Activated CD4-positive, alpha-beta T cell treated with anti-CD3 and anti-CD28 coated beads for 48 hours (primary cell): Measurements from ENCODE around the gene OTUD7B.
"Not testable (repeated sequence)": the region's sequence is repeated elsewhere in the genome, so short reads cannot be mapped to it uniquely, and the experiment has no call there.

ENCODE experiments used
- DNase-seq: peaks from one replicate; pipeline ENCODE4 v3.0.0-alpha.2; 2020

OTUD7B gene

DNA sequence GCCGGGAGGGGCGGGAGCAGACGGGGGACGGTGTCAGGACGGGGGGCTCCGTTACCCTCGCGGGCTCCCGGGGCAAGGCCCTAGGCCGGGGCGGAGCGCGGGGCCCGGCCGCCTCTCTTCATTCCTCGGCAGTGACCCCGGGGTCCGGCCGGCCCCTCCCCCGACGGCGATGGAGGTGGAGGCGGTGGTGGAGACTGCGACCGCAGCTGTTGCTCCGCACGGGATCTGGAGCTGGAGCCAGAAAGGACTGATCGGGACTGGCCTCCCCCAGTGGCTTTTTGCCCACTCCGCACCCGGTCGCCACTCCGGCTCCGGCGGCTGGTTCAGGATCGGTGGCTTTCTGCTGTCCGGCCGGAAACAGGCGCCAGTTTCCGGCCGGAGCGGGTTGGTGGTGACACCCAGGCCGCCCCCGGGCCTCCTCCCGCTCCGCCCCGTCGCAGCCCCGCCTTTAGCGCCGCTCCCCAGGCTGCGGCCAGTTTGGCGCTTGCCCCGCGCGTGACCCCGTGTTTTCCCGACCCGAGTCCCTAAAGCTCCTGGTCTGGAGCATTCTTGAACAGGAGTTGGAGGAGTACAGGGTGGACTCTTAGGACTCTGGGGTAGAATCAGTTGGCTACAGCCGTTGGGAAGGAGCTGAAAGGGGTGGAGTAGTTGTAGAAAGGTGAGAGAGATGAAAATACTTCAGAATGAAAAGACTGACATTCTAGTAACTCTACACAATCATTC is at the start of gene OTUD7B:
Gene OTUD7B, minus strand, starts transcription at position 334 of the 723 bp plus-strand sequence. CDS start 33,216 bp downstream, outside the sequence.
- DNase-seq, result peak; percentile 87

DNA sequence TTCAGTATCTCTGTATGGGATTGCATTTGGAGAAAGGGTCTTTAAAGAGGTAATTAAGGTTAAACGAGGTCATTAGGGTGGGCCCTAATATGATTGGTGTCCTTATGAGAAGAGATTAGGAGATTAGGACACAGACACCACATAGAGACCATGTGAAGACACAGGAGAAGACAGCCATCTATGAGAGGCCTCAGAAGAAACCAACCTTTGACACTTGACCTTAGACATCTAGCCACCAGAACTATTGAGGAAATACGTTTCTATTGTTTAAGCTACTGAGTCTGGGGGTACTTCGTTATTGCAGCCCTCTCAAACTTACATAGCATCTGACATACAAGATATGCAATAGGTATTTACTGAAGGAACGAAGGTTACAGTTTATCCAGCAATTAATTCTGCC is 49.7 kb upstream of the OTUD7B start:
- DNase-seq, result no peak

GRCh38 chr1:150056407-150056806 is 45.9 kb upstream of the OTUD7B start:
- no peak for DNase-seq

GRCh38 chr1:150055507-150055906 is 45.0 kb upstream of the OTUD7B start:
- DNase-seq, result not testable (repeated sequence)

GRCh38 chr1:150053926-150054325 is 43.4 kb upstream of the OTUD7B start:
- no peak for DNase-seq

- not testable (repeated sequence) for DNase-seq
These were observed 41.4 kb upstream of the OTUD7B start for GRCh38 chr1:150051905-150052412.

DNA sequence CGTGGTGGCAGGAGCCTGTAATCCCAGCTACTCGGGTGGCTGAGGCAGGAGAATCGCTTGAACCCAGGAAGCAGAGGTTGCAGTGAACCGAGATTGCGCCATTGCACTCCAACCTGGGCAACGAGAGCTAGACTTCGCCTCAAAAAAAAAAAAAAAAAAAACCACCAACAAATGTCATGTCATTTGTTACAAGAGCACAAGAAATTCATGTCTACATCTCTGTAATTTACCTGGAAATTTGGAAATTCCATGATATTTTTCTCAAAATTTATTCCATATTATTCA is 40.5 kb upstream of the OTUD7B start:
- no peak for DNase-seq

- DNase-seq, result no peak
These were observed 39.4 kb upstream of the OTUD7B start for GRCh38 chr1:150049926-150050325.

- no peak for DNase-seq
These were observed 23.8 kb upstream of the OTUD7B start for GRCh38 chr1:150034336-150034735.

- no peak for DNase-seq
These were observed 17.8 kb upstream of the OTUD7B start for GRCh38 chr1:150028322-150028721.

- no peak for DNase-seq
These were observed 13.6 kb upstream of the OTUD7B start for GRCh38 chr1:150024156-150024555.

DNA sequence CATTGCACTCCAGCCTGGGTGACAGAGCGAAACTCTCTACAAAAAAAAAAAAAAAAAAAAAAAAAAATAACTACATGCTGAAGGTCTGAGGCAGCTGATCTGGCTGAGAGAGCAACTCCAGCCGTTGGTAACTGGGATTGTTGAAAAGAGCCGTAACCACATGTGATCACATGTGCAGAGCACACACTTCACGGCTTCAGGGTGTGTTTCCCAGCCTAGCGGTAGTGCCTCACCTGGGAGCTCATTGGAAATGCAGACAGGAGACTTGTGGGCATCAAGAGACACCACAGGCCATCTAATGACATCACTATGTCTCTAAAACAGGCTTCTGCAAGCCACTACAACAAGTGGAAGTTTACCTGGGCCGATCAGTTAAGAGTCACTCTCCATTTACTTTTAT is 11.8 kb upstream of the OTUD7B start:
- DNase-seq, result no peak

DNA sequence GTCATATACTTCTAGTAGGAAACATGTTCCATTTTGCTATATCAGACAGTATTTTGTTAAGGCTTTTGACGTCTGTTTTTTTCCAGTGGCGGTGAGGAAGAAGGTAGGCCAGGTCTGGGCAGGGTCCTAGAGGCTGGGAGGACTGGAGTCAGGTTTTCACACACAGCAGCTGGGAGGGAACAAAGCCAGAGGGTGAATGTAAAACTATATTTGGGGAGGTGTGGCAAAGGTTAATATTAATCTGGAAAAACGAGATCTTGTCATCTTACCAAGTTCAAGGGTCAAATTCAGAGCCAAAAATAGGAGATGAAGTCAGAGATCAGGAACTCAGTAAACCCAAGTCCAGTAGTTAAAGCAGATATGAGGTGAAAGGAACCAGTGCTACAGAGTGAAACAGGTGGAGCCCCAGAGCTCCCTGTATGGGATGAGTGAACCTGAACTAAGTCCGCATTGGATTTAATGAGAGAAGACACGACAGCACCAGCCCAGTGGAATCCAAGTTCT is 10.7 kb upstream of the OTUD7B start:
- DNase-seq, result no peak

DNA sequence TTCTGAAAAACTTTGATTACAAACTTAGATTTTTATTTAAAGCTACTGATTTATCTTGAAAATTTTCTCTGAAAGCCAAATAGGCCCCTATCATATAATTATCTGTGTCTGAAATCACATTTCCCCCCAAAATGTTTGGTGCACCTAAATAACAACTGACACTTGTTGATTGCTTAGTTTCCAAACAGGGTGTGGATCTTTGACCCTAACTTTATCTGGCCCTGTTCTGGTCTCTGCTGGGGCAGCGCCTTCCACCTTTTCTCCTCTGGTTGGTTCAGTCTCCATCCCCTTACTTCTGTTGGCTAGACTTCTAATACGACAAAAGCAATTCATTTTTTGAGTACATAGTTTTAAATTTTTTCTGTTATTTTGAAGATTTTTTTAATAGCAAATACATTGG is 10.2 kb upstream of the OTUD7B start:
- no peak for DNase-seq

- DNase-seq, result no peak
These were observed 7.6 kb upstream of the OTUD7B start for GRCh38 chr1:150018165-150018564.

DNA sequence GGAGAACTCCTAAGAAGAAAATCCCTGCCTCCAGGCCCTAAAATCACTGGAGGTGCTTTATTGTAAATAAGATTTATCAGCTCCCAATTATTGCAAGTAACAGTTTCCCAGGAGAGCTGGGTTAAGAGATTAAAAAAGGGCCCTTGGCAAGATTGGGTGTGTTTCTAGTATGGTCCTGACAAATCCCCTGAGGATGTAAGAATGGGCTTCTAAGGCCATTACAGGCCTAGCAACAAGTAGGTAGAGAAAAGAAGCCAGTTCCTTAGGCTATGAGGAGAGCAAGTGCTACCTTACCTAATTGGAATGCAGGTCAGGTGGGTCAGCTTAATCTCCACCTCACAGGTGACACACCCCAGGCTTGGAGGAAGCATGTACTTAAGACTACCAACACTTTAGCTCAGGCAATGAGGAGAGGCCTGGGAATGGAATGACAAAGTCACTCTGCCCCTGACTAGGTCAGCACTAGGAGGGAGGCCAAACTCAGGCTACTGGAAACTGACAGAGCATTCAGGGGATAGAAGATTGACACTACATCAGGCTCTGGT is 6.8 kb upstream of the OTUD7B start:
- DNase-seq, result no peak

DNA sequence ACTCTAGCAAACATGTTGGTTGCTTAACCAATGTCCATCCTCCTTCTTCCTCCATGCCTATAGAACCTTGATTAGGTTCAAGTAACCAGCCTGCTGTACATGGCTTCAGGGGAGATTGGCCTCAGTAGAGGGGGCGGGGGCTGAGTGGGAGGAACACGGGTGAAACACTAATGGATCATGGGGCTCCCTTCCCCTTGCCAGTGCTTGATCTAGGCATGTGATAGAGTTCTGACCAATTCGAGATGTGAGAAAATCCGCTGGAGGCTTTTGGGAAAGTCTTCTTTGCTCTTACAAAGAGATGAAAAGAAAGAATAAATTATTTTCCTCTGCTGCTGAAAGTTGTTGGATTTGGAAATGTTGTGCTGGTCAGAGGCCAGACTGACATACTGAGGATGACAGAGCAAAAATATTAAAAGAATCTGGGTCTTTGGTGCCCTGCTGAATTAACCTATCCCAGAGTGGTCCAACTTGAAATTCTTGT is 5.2 kb upstream of the OTUD7B start:
- no peak for DNase-seq

DNA sequence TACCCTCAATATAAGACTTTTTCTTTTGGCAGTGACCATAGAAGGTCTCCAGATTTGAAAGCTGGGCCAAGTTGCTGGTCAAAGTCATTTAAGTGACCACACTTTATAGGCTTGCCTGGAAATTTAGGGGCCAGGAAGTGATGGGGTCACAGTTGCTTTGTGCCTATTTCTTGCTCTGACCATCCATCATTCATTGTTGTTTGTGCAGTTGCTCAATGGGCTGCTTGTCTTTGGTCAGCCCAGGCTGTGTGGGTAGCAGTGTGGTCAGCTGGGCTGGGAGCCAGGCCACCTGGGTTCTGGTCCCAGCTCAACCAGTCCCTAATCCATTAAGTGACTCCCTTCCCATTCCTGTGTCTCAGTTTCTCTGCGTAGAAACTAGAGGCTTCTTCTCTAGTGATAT is 2.1 kb upstream of the OTUD7B start:
- no peak for DNase-seq

DNA sequence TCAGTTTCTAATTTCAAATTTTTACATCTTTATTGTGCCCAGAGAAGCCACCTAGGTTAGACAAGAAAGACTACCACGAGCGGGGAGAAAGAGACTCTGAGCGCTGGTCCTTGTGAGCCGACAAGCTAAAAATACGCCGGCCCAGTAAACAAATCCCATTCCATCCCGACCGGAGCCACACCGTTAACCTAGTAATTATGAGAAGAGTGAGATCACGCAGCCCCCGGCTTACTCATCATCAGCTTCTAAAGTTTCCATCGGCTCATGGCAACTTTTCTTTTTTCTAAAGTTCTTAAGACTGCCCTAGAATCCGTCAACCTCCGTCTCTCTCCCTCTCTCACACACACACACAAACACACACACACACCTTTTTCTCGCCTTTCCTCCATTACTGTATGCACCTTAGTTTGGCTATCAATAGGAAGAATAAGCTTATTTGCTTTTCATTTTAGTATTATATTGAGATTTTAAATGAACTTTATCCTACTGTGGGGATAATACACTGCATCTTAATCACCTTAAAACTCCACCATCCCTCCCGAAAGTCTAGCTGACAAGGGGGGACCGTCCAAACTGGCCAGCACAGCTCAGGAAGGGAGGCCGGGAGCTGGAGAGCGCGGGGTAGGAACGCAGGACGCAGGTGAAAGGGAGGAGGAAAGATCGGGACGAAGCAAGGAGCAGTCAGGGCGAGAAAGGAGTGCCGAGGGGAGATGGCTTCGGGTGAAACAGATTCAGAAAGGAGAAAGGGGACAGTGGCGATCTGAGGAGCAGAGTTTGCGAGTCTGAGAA is 728 bp downstream of the OTUD7B start:
- peak; percentile 78 for DNase-seq

DNA sequence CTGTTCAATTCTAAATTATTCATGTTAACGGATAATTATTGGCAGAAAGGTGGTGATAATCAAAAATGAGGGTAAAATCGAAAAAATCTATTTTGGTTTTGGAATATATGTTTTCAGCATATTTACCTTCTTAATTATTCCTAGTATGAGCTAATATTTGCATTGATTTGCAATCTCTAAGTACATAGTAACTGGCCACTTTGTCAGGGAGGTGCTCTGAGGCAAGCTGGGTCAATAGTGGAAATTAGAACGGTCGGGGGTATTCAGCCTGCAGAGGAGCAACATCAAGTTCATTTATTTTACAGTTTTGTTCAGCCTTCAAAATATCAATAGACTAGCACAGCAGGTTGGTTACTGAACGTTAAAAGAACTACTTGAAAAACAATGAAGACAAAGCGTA is 1.8 kb downstream of the OTUD7B start:
- no peak for DNase-seq

GRCh38 chr1:150006881-150007421 is 3.6 kb downstream of the OTUD7B start:
- DNase-seq, result peak; percentile 35

DNA sequence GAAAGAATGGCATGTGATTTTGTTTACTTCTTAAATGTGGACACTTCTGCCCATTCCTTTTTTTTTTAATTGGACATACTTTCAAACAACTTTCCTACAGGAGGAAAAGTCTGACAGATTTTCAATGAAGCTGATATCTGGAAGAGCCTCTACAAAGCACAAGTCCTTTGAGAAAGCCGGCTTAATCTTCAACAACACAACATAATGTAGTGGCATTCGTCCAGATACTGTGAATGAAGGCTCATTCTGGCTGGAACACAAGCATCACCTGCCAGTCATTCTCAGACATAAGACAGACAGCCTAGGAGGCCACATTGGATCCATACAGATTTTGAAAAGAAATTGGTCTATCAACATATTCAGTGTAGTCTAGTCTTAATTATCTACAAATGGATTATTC is 4.9 kb downstream of the OTUD7B start:
- DNase-seq, result no peak

DNA sequence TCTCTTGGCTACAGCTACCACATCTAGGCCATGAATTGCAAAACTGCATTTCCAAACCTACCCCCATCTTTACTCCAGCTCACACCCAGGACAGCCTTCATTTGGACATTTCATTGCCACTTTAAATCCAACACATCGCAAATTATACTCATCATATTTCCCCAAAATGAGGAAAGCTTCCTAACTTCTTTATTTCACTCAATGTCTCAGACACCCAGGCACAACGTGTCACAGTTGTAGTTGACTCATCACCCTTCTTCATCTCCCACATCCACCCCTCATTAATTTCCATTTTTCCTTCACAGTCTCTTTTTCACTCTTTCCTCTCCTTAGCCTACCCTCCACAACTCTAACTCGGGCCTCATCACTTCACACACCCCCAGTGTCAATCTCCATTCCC is 6.7 kb downstream of the OTUD7B start:
- DNase-seq, result no peak

- no peak for DNase-seq
These were observed 8.3 kb downstream of the OTUD7B start for GRCh38 chr1:150002217-150002616.
